ENCODE results near the gene AMOTL2.

The AMOTL2 gene

DNA sequence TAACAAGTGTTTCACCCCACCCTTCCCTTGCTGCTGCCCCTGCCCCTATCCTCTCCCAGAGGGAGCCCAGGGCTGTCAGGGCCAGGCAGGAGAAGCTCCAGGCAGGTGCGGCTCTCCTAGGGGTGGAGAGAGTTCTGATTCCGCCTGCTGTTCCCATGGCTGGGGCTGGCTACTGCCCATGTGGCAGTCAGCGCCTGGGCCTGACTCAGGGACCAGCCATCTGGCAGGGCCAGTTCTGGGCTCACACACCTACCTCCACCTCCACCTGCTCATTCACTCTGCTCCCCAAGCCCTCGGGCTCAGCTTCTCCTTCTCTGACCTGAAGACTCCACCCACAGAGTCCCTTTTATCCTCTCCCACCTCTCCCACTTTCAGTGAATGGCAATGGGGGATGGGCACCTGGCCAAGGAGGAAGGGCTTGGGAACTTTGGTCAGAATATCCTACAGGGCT, 23.4 kb downstream of the AMOTL2 start:
- no peak for DNase-seq

GRCh38 chr3:134350266-134350665, 24.0 kb downstream of the AMOTL2 start:
- no peak for DNase-seq

- no peak for DNase-seq
Measured at GRCh38 chr3:134348524-134348923, 25.7 kb downstream of the AMOTL2 start.

DNA sequence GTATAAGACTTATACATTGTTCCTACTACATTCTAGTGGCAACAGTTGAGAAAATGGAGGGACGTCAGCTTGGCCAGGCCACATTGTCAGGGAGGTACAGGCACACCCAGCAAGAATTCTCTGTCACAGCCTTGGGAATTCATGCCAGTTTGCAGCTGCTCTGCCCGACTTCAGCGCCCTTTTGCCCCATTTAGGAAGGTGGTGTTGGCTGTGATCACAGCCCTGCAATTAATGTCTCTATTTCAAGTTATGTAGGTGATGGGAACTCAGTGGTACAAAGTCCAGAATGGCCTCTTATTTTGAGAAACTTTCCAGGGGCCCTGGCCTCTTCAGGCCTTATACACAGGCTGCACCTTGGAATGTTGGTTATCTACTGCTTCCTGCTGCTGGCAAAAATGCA, 26.7 kb downstream of the AMOTL2 start:
- no peak for DNase-seq

- no peak for DNase-seq
Measured at GRCh38 chr3:134346744-134347143, 27.5 kb downstream of the AMOTL2 start.

- no peak for DNase-seq
Measured at GRCh38 chr3:134345202-134345601, 29.0 kb downstream of the AMOTL2 start.

- DNase-seq = no peak
Measured at GRCh38 chr3:134344560-134344959, 29.7 kb downstream of the AMOTL2 start.

- DNase-seq = no peak
Measured at GRCh38 chr3:134342259-134342658, 32.0 kb downstream of the AMOTL2 start.

- DNase-seq = no peak
Measured at GRCh38 chr3:134341389-134341788, 32.9 kb downstream of the AMOTL2 start.

- no peak for DNase-seq
Measured at GRCh38 chr3:134340982-134341365, 33.3 kb downstream of the AMOTL2 start.

- no peak for DNase-seq
Measured at GRCh38 chr3:134340362-134340981, 33.8 kb downstream of the AMOTL2 start.

- DNase-seq = no peak
Measured at GRCh38 chr3:134339913-134340312, 34.3 kb downstream of the AMOTL2 start.

DNA sequence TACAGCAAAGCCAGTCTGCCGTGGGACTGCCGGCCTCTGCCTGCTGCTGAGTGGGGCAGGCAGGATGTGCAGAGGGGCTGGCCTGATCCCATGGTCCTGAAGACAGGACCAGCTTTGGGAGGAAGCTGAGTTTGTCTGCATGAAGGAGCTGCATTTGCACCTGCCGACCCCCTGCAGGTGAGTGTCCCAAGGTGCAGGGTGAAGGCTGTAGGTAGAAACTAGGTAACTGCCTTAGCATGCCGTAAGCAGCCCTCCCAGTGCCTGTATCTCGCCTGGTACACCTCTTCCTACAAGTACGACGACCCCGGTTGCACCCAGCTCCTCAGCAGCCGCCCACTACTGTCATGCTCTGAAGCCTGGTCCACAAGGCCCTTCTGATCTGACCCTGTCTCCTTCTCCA, 34.9 kb downstream of the AMOTL2 start:
- DNase-seq = no peak

DNA sequence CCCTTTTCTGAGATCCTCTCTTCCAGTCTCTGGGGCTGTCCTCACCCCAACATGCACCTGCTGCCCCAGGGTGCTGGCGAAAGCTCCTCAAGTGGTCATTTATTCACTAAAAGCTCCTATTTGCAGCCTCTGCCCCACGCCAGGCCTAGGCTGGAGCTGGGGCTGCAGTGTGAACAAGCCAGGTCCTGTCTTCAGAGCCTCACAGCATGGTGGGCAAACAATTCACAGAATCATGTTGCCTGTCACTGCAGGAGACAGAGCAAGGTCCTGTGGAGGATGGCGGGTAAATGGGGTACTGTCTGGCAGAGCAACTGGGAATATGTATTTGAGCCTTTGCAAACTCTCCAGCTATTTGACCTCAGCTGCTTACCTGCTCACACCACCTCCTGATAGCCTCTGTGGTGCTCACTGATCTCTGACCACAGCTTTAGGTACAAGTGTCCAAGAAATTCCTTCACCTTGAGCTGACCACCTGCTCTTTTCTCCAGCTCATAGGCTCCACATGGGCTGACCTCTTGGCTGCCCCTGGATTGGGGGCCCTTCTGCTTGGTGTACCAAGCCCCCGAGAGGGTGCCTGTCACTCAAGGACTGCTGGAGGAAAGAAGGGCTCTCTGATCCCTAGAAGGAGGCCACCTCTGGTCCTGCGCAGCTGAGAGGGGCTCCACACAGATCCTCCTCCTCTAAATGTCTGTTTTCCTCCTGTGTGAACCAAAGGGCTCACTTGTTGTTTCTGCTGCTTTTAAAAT, 35.6 kb downstream of the AMOTL2 start:
- DNase-seq = no peak

DNA sequence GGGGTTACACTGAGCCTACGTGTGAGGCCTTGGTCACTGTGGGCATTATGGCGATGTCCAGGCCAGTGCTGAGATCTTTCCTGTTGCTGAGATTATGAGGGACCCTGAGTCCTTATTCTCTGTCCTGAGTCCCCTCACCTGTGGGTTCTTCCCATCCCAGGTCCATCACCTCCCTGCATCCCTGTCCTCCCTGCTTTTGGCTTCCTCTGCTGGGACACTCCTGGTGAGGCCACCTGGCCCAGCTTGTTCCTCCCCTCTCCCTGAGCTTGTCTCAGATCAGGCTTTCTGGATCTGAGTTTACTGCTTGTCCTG, 36.1 kb downstream of the AMOTL2 start:
- no peak for DNase-seq

GRCh38 chr3:134337511-134338200, 36.6 kb downstream of the AMOTL2 start:
- no peak for DNase-seq

- no peak for DNase-seq
Measured at GRCh38 chr3:134337071-134337482, 37.2 kb downstream of the AMOTL2 start.

- no peak for DNase-seq
Measured at GRCh38 chr3:134336587-134336986, 37.7 kb downstream of the AMOTL2 start.

- DNase-seq = no peak
Measured at GRCh38 chr3:134334901-134335280, 39.4 kb downstream of the AMOTL2 start.

GRCh38 chr3:134334231-134334900, 39.9 kb downstream of the AMOTL2 start:
- no peak for DNase-seq

DNA sequence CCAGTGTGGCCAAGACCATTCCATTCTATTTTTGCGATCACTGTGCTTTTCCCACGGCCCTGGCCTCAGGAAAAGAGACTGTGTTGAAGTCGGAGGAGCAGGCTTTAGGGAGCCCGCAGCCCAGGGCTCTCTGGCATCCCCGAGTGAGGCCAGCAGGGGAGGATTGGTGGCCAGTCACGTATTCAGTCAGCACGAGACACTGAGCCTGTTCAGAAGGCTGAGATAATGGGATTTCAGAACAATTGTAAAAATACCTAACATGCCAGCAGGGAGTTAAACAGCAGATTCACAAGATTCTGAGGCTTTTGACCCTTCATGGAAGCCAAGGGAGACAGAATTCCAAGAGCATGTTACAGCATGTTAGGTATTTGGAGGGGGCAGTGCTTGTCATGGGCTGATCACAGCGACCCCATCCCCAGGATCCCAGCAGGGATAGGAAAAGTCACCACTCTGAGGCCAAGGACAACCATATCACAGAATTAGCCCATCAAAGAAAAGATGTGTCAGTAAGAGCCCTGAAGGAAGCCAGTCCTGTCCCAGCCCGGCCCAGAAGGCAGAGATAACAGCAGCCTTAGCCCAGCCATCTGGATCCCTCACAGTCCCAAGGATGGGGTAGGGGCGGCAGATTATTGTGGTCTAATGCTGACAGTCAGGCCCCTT, 40.6 kb downstream of the AMOTL2 start:
- no peak for DNase-seq

GRCh38 chr3:134332344-134332743, 41.9 kb downstream of the AMOTL2 start:
- no peak for DNase-seq

- DNase-seq = no peak
Measured at GRCh38 chr3:134331811-134332199, 42.4 kb downstream of the AMOTL2 start.

Data from activated naive CD4-positive, alpha-beta T cell treated with Interleukin-2 at 50 U/mL for 16 hours (primary cell).